K562 (cell line): ENCODE results near the gene DGCR6L. TPM values are rescaled to one million over a fixed set of nuclear protein-coding genes. Genes with fewer than 3 reads are reported as not detected.

Experiments
- ADNP ChIP-seq: fragments of 200-800 bp; sonication (Bioruptor generic); IDR thresholded peaks from 2 replicates; pipeline ENCODE4 v1.6.1; 2016; ENCODE audit warnings: missing genetic modification characterization, missing compliant biosample characterization
- ASH1L ChIP-seq: fragments of 450-650 bp; IDR thresholded peaks from 2 replicates; pipeline ENCODE4 v1.6.1; 2018; ENCODE audit warnings: borderline replicate concordance, mild to moderate bottlenecking, low read depth; ENCODE audit not compliant: partially characterized antibody
- CBFA2T2 ChIP-seq: fragments of 450-650 bp; conservative IDR thresholded peaks from 2 replicates; pipeline ENCODE4 v1.6.1; 2017; ENCODE audit warnings: mild to moderate bottlenecking
- EHMT2 ChIP-seq: fragments of 450-650 bp; IDR thresholded peaks from 2 replicates; pipeline ENCODE4 v1.6.1; 2018; ENCODE audit warnings: antibody characterized with exemption
- ELF4 ChIP-seq: fragments of 450-650 bp; formaldehyde crosslinking; IDR thresholded peaks from 2 replicates; pipeline ENCODE4 v1.4.0; 2022; ENCODE audit warnings: missing genetic modification characterization
- FIP1L1 ChIP-seq: fragments of 200-400 bp; formaldehyde crosslinking; IDR thresholded peaks from 2 replicates; pipeline ENCODE4 v1.6.1; 2018; ENCODE audit warnings: mild to moderate bottlenecking, low read depth, low read length; ENCODE audit not compliant: poor library complexity, severe bottlenecking
- KLF13 ChIP-seq: fragments of 450-650 bp; IDR thresholded peaks from 2 replicates; pipeline ENCODE4 v1.6.1; 2016; ENCODE audit warnings: missing genetic modification characterization, low read depth, mild to moderate bottlenecking, missing compliant biosample characterization, moderate library complexity, borderline replicate concordance
- POLR2A ChIP-seq: fragments of 450-650 bp; conservative IDR thresholded peaks from 2 replicates; pipeline ENCODE4 v1.6.1; 2016
- POLR3A ChIP-seq: IDR thresholded peaks from 2 replicates; pipeline ENCODE4 v1.6.1; 2011; ENCODE audit warnings: borderline replicate concordance, mild to moderate bottlenecking, moderate library complexity; ENCODE audit not compliant: insufficient read length, insufficient read depth; ENCODE audit errors: extremely low read depth
- RBM17 ChIP-seq: fragments of 200-400 bp; formaldehyde crosslinking; IDR thresholded peaks from 2 replicates; pipeline ENCODE4 v1.6.1; 2017; ENCODE audit warnings: low read depth, mild to moderate bottlenecking, low read length, borderline replicate concordance
- RBM34 ChIP-seq: fragments of 200-400 bp; formaldehyde crosslinking; IDR thresholded peaks from 2 replicates; pipeline ENCODE4 v1.6.1; 2018; ENCODE audit warnings: low read length, borderline replicate concordance; ENCODE audit not compliant: insufficient read depth
- SMC3 ChIP-seq: conservative IDR thresholded peaks from 2 replicates; pipeline ENCODE4 v1.6.1; 2011; ENCODE audit warnings: low read depth, low read length, improper control_type of control experiment; ENCODE audit not compliant: insufficient read depth
- STAG1 ChIP-seq: sonication (generic); formaldehyde crosslinking; IDR thresholded peaks from 2 replicates; pipeline ENCODE4 v1.5.0; 2020; ENCODE audit warnings: missing genetic modification reagents, borderline replicate concordance
- TCF7L2 ChIP-seq: fragments of 150-350 bp; IDR thresholded peaks from 2 replicates; pipeline ENCODE4 v1.6.1; 2016; ENCODE audit warnings: low read depth, mild to moderate bottlenecking, low read length, moderate library complexity
- ZC3H11A ChIP-seq: IDR thresholded peaks from 2 replicates; pipeline ENCODE4 v1.6.1; 2012; ENCODE audit warnings: low read depth, low read length, improper control_type of control experiment
- ZNF165 ChIP-seq: fragments of 250-450 bp; sonication (Bioruptor Pico); IDR thresholded peaks from 2 replicates; pipeline ENCODE4 v1.4.0; 2020; ENCODE audit warnings: borderline replicate concordance
- ZNF24 ChIP-seq: fragments of 450-650 bp; IDR thresholded peaks from 2 replicates; pipeline ENCODE4 v1.6.1; 2016
- ZNF263 ChIP-seq: sonication (generic); formaldehyde crosslinking; IDR thresholded peaks from 2 replicates; pipeline ENCODE4 v1.8.0; 2022; ENCODE audit warnings: mild to moderate bottlenecking, missing genetic modification reagents, borderline replicate concordance
- ZNF274 ChIP-seq: IDR thresholded peaks from 2 replicates; pipeline ENCODE4 v1.6.1; 2011; ENCODE audit warnings: low read depth, mild to moderate bottlenecking, low read length, moderate library complexity, borderline replicate concordance
- polyA plus RNA-seq, 8 experiments: library from polyadenylated mRNA; depleted of rRNA in 4 of 8; stranded (reverse) in 5 of 8; unstranded in 3 of 8; fragments of >200 nt; fragmentation: Nextera tagmentation in 2 of 8; fragmentation: Illumina TruSeq in 1 of 8; extraction: Ambion mirVana in 2 of 8; extraction: Trizol in 1 of 8; gene quantifications; 2 replicates each; pipeline versions ENCODE4 v1.2.1 to v1.2.3, GENCODE V29; 2011 to 2014; ENCODE audit warnings: inconsistent platforms in 1 of 8, missing spikeins in 1 of 8
- total RNA-seq, 7 experiments: library from RNA; depleted of rRNA in 6 of 7; stranded (reverse); fragments of >200 nt in 6 of 7; fragmentation: Illumina TruSeq in 2 of 7; extraction: Trizol in 2 of 7; gene quantifications; 2 replicates each; pipeline versions ENCODE4 v1.2.1 to v1.2.3, GENCODE V29; 2011 to 2021; ENCODE audit warnings: low replicate concordance in 1 of 7
- TF ChIP-seq, protein P1 (sequence below): sonication (generic); formaldehyde crosslinking; IDR thresholded peaks from 2 replicates; pipeline ENCODE4 v1.8.1; 2022; ENCODE audit warnings: missing genetic modification reagents
- TF ChIP-seq, protein P2 (sequence below): fragments of 450-650 bp; IDR thresholded peaks from 2 replicates; pipeline ENCODE4 v1.6.1; 2018; ENCODE audit warnings: mild to moderate bottlenecking, low read depth; ENCODE audit not compliant: partially characterized antibody
- TF ChIP-seq, protein P3 (sequence below): IDR thresholded peaks from 2 replicates; pipeline ENCODE4 v1.6.1; 2011; ENCODE audit not compliant: insufficient read length; ENCODE audit errors: extremely low read depth
- TF ChIP-seq, protein P4 (sequence below), 2 experiments: fragments of 150-350 bp in 1 of 2; IDR thresholded peaks; 2 replicates each; pipeline ENCODE4 v1.6.1; 2012 to 2016; ENCODE audit warnings: low read depth in 2 of 2, low read length in 2 of 2, mild to moderate bottlenecking in 1 of 2, moderate library complexity in 1 of 2

The DGCR6L gene
- total and polyA plus RNA-seq, 9 of the 15 experiments (the other 6 are each of a cell fraction or from before 2014, with no cell fraction given), result 3.6 to 151 (median 51.0) TPM

DNA sequence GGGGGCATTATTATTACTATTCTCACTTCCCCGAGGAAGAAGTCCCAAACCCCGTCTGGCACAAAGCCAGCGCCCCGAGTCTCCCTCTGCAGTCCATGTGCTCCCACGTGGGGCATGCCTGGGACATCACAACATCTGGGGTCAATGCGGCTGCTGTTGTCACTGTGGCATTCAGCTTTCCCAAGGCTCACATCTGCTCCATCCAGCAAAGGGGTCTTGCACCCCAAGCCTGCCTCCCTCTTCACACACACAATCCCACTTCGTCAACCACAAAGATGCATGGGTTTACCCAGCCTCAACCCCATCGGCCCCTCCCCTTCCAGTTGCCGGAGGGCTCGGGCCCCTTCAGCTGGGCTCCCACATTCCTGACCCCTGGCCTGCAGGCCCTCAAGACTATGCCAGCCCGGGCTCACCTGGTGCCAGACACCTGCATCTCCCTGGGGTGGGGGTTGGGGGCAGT, 28.2 kb downstream of the DGCR6L start (continued):
- TF ChIP-seq, protein P1, sequence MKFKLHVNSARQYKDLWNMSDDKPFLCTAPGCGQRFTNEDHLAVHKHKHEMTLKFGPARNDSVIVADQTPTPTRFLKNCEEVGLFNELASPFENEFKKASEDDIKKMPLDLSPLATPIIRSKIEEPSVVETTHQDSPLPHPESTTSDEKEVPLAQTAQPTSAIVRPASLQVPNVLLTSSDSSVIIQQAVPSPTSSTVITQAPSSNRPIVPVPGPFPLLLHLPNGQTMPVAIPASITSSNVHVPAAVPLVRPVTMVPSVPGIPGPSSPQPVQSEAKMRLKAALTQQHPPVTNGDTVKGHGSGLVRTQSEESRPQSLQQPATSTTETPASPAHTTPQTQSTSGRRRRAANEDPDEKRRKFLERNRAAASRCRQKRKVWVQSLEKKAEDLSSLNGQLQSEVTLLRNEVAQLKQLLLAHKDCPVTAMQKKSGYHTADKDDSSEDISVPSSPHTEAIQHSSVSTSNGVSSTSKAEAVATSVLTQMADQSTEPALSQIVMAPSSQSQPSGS, result no peak
- TF ChIP-seq CBFA2T2, result no peak
- 0 out of 2 replicates have a peak, but pooled peaks have one; percentile 27 for TF ChIP-seq KLF13
- TF ChIP-seq ELF4 (CRISPR knock-in tag), result no peak
- no peak for TF ChIP-seq ASH1L
- no peak for TF ChIP-seq ADNP (tag)
- peak; percentile 17; the same call in 1 of the 2 replicates for TF ChIP-seq STAG1 (CRISPR knock-in tag)
- no peak for TF ChIP-seq RBM34
- TF ChIP-seq ZNF165 (CRISPR knock-in tag), result no peak
- TF ChIP-seq POLR2A, result no peak
- TF ChIP-seq POLR3A, result no peak
- no peak for TF ChIP-seq SMC3
- TF ChIP-seq RBM17, result no peak
- no peak for TF ChIP-seq ZNF274
- TF ChIP-seq ZC3H11A, result no peak
- no peak for TF ChIP-seq EHMT2
- TF ChIP-seq TCF7L2, result no peak
- TF ChIP-seq, protein P2, sequence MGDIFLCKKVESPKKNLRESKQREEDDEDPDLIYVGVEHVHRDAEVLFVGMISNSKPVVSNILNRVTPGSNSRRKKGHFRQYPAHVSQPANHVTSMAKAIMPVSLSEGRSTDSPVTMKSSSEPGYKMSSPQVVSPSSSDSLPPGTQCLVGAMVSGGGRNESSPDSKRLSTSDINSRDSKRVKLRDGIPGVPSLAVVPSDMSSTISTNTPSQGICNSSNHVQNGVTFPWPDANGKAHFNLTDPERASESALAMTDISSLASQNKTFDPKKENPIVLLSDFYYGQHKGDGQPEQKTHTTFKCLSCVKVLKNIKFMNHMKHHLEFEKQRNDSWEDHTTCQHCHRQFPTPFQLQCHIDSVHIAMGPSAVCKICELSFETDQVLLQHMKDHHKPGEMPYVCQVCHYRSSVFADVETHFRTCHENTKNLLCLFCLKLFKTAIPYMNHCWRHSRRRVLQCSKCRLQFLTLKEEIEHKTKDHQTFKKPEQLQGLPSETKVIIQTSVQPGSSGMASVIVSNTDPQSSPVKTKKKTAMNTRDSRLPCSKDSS, result no peak
- TF ChIP-seq, protein P3, sequence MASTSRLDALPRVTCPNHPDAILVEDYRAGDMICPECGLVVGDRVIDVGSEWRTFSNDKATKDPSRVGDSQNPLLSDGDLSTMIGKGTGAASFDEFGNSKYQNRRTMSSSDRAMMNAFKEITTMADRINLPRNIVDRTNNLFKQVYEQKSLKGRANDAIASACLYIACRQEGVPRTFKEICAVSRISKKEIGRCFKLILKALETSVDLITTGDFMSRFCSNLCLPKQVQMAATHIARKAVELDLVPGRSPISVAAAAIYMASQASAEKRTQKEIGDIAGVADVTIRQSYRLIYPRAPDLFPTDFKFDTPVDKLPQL, result no peak
- TF ChIP-seq ZNF263, result peak; percentile 41; the same call in 1 of the 2 replicates
- TF ChIP-seq, protein P4, sequence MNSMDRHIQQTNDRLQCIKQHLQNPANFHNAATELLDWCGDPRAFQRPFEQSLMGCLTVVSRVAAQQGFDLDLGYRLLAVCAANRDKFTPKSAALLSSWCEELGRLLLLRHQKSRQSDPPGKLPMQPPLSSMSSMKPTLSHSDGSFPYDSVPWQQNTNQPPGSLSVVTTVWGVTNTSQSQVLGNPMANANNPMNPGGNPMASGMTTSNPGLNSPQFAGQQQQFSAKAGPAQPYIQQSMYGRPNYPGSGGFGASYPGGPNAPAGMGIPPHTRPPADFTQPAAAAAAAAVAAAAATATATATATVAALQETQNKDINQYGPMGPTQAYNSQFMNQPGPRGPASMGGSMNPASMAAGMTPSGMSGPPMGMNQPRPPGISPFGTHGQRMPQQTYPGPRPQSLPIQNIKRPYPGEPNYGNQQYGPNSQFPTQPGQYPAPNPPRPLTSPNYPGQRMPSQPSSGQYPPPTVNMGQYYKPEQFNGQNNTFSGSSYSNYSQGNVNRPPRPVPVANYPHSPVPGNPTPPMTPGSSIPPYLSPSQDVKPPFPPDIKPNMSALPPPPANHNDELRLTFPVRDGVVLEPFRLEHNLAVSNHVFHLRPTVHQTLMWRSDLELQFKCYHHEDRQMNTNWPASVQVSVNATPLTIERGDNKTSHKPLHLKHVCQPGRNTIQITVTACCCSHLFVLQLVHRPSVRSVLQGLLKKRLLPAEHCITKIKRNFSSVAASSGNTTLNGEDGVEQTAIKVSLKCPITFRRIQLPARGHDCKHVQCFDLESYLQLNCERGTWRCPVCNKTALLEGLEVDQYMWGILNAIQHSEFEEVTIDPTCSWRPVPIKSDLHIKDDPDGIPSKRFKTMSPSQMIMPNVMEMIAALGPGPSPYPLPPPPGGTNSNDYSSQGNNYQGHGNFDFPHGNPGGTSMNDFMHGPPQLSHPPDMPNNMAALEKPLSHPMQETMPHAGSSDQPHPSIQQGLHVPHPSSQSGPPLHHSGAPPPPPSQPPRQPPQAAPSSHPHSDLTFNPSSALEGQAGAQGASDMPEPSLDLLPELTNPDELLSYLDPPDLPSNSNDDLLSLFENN (IDR thresholded peaks at IDR 0.05; ENCODE audit: low read depth in 2 of 2, low read length in 2 of 2), result no peak
- no peak for TF ChIP-seq ZNF24
- TF ChIP-seq FIP1L1, result no peak
